PFSK-1 (cell line): ENCODE data around the gene TPSD1.
"Not testable (repeated sequence)": the region's sequence is repeated elsewhere in the genome, so short reads cannot be mapped to it uniquely, and the experiment has no call there.

ENCODE experiments used
- POLR2AphosphoS5 ChIP-seq: IDR thresholded peaks from 2 replicates; pipeline ENCODE4 v1.6.1; 2012; ENCODE audit warnings: low read depth, mild to moderate bottlenecking, control low read depth, low read length, moderate library complexity
- SIN3A ChIP-seq: IDR thresholded peaks from 2 replicates; pipeline ENCODE4 v1.6.1; 2012; ENCODE audit warnings: mild to moderate bottlenecking, low read length, moderate library complexity, borderline replicate concordance; ENCODE audit not compliant: insufficient read depth
- TAF1 ChIP-seq: IDR thresholded peaks from 2 replicates; pipeline ENCODE4 v1.6.1; 2012; ENCODE audit warnings: low read length, control low read depth, borderline replicate concordance; ENCODE audit not compliant: insufficient read depth

DNA sequence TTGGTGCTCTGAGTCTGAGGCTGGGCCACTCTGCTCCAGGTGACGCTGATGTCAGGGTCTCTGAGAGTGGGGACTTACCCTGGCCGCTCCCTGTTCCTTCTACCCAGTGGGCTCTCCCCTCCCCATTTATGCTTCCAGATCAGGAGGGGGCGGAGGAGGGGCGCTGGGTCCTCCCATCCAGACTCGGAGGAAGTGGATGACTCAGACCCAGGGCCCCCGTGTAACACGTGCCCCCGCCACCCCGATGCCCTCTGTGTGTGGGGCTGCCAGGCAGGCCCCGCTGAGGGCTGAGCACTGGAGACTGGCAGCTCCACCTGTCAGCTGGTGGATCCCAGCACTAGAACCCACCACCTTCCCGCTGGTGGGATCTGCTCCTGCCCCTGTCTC, 25.8 kb upstream of the TPSD1 start, which contains the start of gene TPSB2:
- TF ChIP-seq POLR2AphosphoS5, SIN3A, TAF1: not testable (repeated sequence)
